ENCODE measurements around the gene ANTXRL.
"Not testable (repeated sequence)": the region's sequence is repeated elsewhere in the genome, so short reads cannot be mapped to it uniquely, and the experiment has no call there.

Gene ANTXRL

GRCh38 chr10:46277840-46278239 lies 9.0 kb upstream of the ANTXRL start:
- DNase-seq: no peak

GRCh38 chr10:46282421-46282831 lies 4.4 kb upstream of the ANTXRL start:
- DNase-seq: not testable (repeated sequence)

GRCh38 chr10:46282842-46283574 lies 3.8 kb upstream of the ANTXRL start:
- DNase-seq: peak; percentile 44

- DNase-seq: no peak
These were observed 3.1 kb upstream of the ANTXRL start for GRCh38 chr10:46283580-46284285.

GRCh38 chr10:46284286-46285229 lies 2.2 kb upstream of the ANTXRL start:
- peak; percentile 82 for DNase-seq

GRCh38 chr10:46285300-46285699 lies 1.5 kb upstream of the ANTXRL start:
- no peak for DNase-seq

- no peak for DNase-seq
These were observed 704 bp upstream of the ANTXRL start for GRCh38 chr10:46285966-46286620.

GRCh38 chr10:46287846-46288477 lies 1.2 kb downstream of the ANTXRL start:
- no peak for DNase-seq

- DNase-seq: no peak
These were observed 1.9 kb downstream of the ANTXRL start for GRCh38 chr10:46288601-46289206.

- no peak for DNase-seq
These were observed 2.5 kb downstream of the ANTXRL start for GRCh38 chr10:46289209-46289810.

GRCh38 chr10:46290101-46290886 lies 3.5 kb downstream of the ANTXRL start:
- DNase-seq: no peak

GRCh38 chr10:46291817-46292572 lies 5.2 kb downstream of the ANTXRL start:
- no peak for DNase-seq

GRCh38 chr10:46292573-46293023 lies 5.8 kb downstream of the ANTXRL start:
- no peak for DNase-seq

GRCh38 chr10:46293228-46293627 lies 6.4 kb downstream of the ANTXRL start:
- DNase-seq: no peak

GRCh38 chr10:46293832-46294640 lies 7.2 kb downstream of the ANTXRL start:
- DNase-seq: no peak

- DNase-seq: no peak
These were observed 7.9 kb downstream of the ANTXRL start for GRCh38 chr10:46294641-46295220.

- DNase-seq: not testable (repeated sequence)
These were observed 8.7 kb downstream of the ANTXRL start for GRCh38 chr10:46295350-46296010.

- DNase-seq: not testable (repeated sequence)
These were observed 9.3 kb downstream of the ANTXRL start for GRCh38 chr10:46296086-46296485.
